ENCODE measurements around the gene SEMA6B.

GRCh38 chr19:4493104-4493928 lies 66.2 kb downstream of the SEMA6B start:
- TF ChIP-seq CTCF (IDR thresholded peaks at IDR 0.05) (no peak), POLR2A (IDR thresholded peaks at IDR 0.05; ENCODE audit: low read depth) (no peak), EP300 (IDR thresholded peaks at IDR 0.05) (no peak), POLR2AphosphoS5 (IDR thresholded peaks at IDR 0.05) (no peak)

Measured in esophagus muscularis mucosa (tissue), 4 donors.